ENCODE results near the gene TC2N.
"Not testable (repeated sequence)": the region's sequence is repeated elsewhere in the genome, so short reads cannot be mapped to it uniquely, and the experiment has no call there.

The TC2N gene
- 328 to 395 (median 390) reads per million in 4 donors for total RNA-seq

- DNase-seq: peak in 2 of 5 donors; percentile 28 to 89
Observed at GRCh38 chr14:91867316-91867988, at the start of gene TC2N. TSS of gene TC2N (minus strand) at chr14:91867536. CDS start at chr14:91813769, 53,767 bp downstream.

DNA sequence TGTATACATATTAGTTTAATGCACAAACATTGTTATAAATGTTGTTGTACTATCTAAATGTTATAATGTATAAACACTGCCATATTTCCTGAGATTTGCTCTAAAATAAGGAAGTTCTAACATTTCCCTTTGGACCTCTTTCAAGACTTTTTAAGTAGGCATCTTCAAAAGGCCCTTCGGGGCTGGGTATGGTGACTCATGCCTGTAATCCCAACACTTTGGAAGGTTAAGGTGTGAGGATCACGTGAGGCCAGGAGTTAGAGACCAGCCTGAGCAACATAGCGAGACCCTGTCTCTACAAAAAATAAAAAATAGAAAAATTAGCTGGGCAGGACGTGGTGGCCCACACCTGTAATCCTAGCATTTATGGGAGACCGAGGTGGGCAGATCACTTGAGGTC is 44.7 kb upstream of the TC2N start:
- DNase-seq: no peak

DNA sequence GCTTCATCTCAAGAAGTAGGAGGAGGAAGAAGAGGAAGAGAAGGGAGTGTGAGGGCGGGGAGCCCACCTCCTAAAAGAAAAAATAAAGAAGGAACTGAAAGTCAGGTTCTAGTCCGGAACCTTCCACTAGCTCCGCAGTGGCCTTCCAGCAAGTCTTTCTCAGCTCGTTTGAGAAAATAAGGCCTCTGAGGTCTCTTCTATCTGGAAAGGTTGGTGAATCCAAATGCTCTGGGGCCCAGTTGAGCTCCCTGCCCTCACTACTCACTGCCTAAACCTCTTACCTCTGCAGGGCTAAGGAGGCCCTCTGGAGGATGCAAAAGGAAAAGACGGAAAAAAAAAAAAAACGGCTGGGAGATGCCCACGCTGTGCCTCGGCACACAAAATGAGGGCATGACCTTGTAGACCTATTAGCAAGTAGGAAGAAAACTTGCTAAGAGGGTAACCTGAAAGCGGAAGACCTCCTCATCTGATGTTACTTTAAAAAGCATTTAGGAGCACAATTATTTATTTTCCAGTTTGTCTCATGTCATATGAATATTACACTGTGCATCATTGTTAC is 44.2 kb upstream of the TC2N start:
- DNase-seq: peak in 4 of 5 donors; percentile 26 to 78 (median 31)

GRCh38 chr14:91910196-91910595 is 42.9 kb upstream of the TC2N start:
- no peak for DNase-seq

DNA sequence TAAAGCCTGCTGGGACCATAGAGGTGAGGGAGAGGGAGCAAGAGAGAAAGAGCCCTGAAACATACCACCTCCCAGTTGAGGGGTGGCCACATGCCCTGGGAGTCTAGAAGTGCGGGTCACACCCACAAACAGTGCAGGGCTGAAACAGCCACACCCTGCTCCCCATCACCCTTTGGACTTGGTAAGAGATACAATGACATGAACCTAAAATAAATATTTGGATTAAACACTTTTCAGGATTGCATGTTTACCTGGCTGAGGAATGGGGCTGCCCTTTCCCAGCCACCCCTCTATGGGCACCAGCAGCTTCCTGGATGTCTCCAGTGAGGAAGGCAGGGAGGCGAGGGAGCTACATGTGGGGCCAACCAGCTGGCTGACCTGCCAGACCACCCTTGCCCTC is 39.0 kb upstream of the TC2N start:
- no peak for DNase-seq

DNA sequence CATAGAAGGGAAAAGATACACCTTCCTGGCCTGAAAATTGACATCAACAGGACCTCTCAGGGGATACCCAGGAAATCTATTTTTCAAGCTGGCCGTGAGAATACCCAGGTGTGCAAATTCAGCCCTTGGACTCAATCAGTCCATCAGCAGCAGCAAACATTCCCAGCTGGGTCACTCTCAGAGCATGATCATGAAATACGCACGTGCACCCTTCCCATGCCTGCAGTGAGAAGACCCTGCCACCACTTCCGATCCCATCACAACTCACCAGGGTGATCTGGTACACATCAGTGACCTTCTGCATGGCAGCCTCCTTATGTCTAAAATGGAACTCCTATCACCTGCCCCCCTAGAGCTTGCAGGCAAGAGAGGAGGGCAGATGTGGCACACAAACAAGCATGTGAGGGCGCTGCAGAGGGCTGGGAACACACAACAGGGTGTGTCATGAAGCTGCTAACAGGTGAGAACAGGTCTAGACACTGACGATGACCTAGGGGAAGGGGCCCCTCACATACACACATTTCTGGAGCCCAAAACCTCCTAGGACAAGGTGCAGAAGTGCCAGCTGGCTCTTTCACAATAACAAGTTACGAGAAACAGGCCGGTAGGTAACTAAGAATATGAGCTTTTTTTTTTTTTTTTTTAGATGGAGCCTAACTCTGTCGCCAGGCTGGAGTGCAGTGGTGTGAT is 37.8 kb upstream of the TC2N start:
- DNase-seq: no peak

- no peak for DNase-seq
Observed at GRCh38 chr14:91904483-91904882, 37.1 kb upstream of the TC2N start.

DNA sequence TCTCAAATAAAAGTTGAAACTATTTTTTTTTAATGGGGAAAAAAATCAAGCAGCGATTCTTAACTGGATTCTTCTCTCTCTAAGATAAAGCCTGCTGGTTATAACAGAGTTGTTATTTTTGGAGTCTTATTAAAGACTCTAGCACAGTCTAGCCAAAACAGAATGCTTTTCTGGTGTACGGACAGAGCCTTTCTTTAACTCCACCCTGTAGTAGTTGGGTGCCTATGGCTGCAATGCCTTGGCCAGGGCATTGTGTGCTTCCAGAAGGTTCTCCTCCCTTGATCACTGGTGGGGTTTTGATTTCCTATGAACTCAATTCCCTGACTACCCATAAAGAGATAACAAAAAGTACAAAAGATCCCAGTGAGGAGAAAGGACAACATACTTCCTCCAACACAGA is 35.7 kb upstream of the TC2N start:
- no peak for DNase-seq

DNA sequence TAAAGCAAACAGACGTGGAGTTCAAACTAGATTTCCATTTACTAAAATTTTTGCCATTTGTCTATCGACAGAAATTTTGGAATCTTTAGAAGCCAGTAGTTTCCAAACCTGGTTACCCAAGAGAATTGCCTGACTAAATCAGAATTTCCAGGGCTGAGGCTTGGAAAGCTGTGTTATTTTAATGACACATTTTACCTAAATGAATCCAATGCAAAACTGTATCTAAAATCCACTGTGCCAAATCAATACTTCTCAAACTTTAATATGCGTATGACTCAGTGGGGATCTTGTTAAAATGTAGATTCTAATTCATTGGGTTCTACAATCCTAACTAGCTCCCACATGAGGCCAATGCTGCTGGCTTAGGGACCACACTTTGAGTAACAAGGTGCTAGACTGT is 35.0 kb upstream of the TC2N start:
- DNase-seq: no peak

DNA sequence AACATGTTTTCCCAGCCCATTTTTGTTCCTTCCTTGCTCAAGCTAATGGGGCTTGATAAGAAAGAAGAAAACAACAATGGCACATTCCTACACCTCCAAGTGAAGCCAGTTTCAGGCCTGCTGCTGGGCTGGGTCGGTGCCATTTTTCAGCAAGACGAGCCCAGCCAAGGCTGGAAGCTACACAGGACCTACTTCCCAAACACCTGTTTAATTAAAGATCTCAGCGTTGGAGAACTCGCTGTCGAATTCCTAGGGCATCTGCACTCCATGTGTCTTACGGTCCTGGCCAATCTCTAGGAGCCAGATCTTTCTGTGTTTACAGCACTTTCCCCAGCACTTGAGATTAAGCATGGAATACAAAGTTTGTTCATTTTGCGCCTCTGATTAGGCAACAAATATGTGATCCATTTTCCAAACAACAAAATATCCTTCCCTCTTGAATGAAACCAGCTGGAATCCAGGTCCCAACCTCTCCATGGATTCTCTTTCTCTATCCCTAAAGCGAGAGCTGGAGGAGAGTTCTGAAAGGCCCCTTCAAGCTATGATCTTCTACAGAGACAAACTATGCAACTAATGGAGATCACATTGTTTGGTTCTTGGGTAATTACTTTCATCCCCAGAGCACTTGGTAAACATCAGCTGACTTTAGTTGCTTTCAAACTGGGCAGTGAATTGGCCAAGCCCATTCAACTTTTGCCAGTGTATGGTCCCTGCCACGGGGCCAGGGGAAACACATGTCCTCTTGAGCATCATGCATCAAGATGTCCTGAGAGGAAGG is 34.3 kb upstream of the TC2N start:
- DNase-seq: no peak

DNA sequence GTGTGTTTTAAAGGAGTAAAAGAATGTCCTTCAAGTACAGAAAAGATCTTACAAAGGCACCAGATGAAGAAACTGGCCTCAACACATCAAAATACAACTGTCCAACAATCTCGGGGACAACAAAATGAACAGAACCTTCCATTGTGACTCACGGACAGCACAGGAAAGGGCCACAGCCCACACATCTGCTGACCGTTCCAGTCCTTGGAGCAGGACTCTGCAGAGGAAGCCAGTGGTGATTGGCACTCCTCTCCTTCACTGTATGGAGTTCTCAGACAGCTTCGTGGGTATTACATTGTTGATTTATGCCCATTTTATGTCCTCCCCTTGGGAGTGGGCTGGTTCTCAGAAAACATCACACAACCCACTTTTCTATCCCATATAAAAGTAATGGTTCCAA is 32.5 kb upstream of the TC2N start:
- DNase-seq: no peak

DNA sequence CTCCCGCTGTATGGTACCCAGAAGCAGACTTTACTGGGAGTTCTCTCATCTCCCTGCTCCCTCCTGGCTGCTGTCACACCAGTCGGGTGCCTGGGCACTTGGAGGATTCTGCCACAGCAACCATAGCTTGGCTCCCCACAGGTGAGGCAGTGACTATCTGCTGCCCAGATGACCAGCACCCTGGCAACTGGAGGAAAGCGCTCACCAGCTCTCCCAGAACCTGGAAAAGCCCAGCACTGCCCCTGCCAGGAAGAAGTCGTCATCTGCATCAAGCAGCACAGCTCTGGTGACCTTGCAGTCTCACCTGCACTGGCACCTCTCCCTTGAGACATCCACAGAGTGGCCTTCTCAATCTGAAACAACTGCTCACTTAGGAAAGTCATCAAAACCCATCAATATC is 31.9 kb upstream of the TC2N start:
- DNase-seq: no peak

DNA sequence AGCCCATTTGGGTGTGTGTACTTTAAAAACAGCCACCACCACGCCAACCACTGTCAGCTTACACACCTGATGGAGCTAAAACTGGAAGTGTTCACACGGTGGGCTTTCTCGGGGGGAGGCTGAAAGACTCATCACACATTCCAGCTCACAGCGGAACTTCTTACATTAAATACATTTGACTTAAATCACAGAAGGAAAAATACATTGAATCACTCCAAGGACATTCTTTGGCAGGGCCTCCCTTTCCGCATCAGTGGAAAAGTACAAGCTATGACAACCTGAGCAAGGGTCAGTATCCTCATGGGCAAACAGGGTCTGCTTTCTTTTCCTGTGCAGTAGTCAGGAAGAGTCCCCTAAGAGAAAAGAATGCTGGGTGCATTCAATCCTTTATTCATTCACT is 31.0 kb upstream of the TC2N start:
- no peak for DNase-seq

- not testable (repeated sequence) for DNase-seq
Observed at GRCh38 chr14:91897716-91898115, 30.4 kb upstream of the TC2N start.

GRCh38 chr14:91897106-91897701 is 29.9 kb upstream of the TC2N start:
- no peak for DNase-seq

DNA sequence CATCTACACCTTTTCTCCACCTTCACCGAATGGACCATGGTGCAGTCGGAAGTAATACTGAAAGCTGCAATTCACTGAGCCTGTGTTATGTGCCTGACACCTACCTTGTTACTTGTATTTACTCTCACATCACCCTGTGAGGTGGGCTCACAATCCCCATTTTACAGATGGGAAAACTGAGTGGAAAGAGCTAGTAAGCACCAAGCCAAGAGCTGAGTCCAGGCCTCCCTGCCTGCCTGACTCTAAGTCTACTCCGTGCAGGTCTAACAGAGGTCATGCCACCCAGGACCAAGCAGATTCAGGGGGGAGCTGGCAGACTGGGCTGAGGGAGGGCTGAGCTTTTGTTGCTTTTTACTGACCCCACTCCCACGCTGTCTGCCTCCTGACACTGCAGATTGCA is 29.1 kb upstream of the TC2N start:
- no peak for DNase-seq

DNA sequence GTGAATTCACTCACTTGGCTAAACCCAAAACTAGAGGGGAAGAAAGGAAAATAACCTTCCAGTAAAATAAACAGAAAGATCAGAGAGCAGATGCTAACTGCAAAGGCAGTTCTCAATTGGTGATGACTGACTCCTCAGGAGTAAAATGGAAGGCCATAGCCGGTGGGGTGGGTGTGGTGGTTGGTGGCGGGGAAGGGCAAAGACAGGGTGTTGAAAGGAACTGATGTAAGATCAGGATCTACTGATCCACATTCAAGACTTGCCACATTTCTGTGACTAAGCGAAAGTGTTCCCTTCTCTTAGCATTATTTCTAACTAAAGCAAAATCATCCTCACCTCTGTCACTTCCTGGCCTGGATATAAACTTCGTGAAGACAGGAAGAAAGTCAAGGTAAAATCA is 26.3 kb upstream of the TC2N start:
- peak in 1 of 5 donors; percentile 28 for DNase-seq

DNA sequence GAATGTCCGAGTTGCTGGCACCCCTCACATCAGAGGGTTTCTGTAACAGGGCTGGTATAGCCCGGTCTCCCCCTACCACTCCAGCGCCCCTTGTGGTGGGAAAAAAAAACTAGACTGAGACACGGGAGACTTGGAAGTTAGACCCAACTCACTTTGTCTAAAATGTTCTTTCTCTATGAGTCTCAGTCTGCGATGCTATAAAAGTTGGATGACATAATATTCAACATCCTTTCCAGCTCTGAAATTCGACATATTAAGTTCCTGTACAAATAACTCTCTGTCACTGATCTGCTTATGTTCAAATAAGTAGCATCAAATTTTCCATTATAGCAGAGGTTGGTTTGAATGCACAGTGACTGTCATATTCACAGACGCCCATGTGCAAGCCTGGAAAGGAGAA is 25.7 kb upstream of the TC2N start:
- DNase-seq: no peak

- DNase-seq: no peak
Observed at GRCh38 chr14:91891721-91892220, 24.4 kb upstream of the TC2N start.

- no peak for DNase-seq
Observed at GRCh38 chr14:91891101-91891500, 23.8 kb upstream of the TC2N start.

DNA sequence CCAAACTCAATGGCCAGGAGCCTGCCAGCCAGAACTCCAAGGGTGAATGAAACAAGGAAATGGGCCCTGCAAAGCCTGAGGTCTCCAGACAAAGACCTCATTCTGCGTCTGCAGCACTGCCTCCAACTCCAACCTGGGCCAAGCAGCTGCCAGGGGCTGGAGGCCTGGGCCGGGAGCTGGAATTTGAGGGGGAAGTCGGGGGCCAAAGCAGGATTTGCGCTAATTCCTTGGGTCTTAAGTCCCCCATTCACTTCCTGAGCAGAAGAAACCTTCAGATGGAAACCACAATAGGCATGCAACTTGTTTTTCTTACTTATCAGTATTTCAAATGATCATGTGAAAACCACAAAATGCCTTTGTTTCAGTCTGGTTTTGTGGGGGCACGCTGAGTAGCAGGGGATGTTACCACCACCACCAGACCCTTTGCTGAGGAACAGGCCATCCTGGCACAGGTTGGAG is 23.0 kb upstream of the TC2N start:
- DNase-seq: no peak

- no peak for DNase-seq
Observed at GRCh38 chr14:91889477-91890211, 22.3 kb upstream of the TC2N start.
